ENCODE results near the gene CRYBG2. TPM values are rescaled to one million over a fixed set of nuclear protein-coding genes. Genes with fewer than 3 reads are reported as not detected.

Gene CRYBG2
- total RNA-seq, 2 donors from 2014 or later = not detected

DNA sequence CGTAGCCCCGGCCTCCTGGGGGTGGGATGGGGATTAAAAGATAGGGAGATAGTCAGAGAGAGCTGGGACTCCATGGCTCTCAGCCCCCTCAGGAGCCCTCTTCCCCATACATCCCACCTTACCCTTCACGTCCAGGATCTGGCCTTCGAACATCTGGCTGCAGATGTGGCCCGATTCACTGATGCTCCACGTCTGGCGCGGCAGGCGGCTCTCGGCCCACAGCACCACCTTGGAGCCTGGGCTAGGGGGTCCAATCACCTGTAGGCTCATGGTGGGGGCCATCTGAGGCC lies 31.9 kb downstream of the CRYBG2 start:
- Histone ChIP-seq H3K4me1 (peaks cover 0 to 5% of the 10 kb centered on the region in 2 donors), H3K4me3 (no peak overlapping the region), H3K27me3 (no peaks in the 10 kb centered on the region), H3K27ac (no peak overlapping the region), H3K36me3 (no peaks in the 10 kb centered on the region), H3K9me3 (no peaks in the 10 kb centered on the region)
- TF ChIP-seq, protein P1, sequence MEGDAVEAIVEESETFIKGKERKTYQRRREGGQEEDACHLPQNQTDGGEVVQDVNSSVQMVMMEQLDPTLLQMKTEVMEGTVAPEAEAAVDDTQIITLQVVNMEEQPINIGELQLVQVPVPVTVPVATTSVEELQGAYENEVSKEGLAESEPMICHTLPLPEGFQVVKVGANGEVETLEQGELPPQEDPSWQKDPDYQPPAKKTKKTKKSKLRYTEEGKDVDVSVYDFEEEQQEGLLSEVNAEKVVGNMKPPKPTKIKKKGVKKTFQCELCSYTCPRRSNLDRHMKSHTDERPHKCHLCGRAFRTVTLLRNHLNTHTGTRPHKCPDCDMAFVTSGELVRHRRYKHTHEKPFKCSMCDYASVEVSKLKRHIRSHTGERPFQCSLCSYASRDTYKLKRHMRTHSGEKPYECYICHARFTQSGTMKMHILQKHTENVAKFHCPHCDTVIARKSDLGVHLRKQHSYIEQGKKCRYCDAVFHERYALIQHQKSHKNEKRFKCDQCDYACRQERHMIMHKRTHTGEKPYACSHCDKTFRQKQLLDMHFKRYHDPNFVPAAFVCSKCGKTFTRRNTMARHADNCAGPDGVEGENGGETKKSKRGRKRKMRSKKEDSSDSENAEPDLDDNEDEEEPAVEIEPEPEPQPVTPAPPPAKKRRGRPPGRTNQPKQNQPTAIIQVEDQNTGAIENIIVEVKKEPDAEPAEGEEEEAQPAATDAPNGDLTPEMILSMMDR (IDR thresholded peaks at IDR 0.05) = no peak
- no peak for DNase-seq (ENCODE audit: low spot score)

DNA sequence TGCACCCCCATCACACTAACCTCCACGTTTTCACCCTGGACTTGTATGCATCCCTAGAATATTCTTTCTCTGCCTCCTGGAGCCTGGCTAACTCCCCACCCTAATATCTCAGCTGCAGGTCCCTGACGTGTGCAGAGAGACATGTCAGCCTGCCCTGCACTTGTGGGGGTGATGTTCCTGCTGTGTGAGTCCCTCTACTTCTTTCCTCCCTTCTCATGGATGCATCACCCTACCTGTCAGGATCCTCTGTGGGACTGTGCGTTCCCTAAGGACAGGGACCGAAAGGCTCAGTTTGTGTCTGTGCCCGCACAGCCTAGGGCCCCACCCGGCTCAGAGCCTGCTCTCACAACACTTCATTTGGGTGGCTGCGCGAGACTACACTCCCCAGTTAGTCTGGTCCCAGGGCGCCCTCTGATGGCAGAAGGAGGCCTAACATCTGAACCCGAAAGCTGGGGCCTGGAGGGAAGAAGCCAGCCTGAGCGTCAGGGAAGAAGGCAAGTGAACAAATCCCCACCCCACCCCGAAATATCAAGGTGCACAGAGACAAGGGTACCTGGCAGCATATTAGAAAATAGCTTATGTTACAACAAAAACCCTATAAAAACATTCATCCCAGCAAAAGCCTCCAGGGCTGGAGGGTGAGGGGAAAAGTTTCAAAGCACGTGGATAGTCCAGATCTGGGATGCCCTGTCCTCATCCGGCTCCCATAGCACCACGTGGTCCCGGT lies 32.5 kb downstream of the CRYBG2 start:
- no peaks in the 10 kb centered on the region for H3K27me3 ChIP-seq
- no peak overlapping the region for H3K4me3 ChIP-seq
- DNase-seq (ENCODE audit: low spot score) = peak; percentile 95
- H3K36me3 ChIP-seq = no peaks in the 10 kb centered on the region
- H3K4me1 ChIP-seq = peaks cover 0 to 5% of the 10 kb centered on the region in 2 donors
- no peak overlapping the region for H3K27ac ChIP-seq
- H3K9me3 ChIP-seq = no peaks in the 10 kb centered on the region
- TF ChIP-seq, protein P1 (IDR thresholded peaks at IDR 0.05) = peak; percentile 64 to 91

DNA sequence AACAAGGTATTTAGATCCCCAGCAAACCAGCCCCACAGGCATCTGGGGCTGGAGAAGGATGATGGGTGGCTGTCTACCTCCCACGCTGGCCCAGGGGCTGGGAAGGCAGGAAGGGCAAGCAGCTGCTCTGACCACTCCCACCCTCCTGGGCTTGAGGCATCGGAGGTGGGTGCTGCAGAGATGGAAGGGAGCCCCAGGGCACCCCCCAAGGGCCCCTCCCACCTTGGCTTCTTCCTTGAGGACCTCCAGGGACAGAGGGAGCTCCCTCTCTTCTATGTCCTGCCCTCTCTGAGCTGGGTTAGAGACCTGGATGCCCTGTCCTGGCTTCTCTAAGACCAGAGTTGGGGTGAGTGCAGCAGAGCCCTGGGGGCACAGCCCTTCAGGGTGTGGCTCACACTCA lies 33.0 kb downstream of the CRYBG2 start:
- H3K27me3 ChIP-seq = no peaks in the 10 kb centered on the region
- no peaks in the 10 kb centered on the region for H3K9me3 ChIP-seq
- no peak overlapping the region for H3K4me3 ChIP-seq
- no peak for DNase-seq (ENCODE audit: low spot score)
- H3K27ac ChIP-seq = no peak overlapping the region
- H3K4me1 ChIP-seq = peaks cover 0 to 5% of the 10 kb centered on the region in 2 donors
- TF ChIP-seq, protein P1 (IDR thresholded peaks at IDR 0.05) = no peak
- no peaks in the 10 kb centered on the region for H3K36me3 ChIP-seq

DNA sequence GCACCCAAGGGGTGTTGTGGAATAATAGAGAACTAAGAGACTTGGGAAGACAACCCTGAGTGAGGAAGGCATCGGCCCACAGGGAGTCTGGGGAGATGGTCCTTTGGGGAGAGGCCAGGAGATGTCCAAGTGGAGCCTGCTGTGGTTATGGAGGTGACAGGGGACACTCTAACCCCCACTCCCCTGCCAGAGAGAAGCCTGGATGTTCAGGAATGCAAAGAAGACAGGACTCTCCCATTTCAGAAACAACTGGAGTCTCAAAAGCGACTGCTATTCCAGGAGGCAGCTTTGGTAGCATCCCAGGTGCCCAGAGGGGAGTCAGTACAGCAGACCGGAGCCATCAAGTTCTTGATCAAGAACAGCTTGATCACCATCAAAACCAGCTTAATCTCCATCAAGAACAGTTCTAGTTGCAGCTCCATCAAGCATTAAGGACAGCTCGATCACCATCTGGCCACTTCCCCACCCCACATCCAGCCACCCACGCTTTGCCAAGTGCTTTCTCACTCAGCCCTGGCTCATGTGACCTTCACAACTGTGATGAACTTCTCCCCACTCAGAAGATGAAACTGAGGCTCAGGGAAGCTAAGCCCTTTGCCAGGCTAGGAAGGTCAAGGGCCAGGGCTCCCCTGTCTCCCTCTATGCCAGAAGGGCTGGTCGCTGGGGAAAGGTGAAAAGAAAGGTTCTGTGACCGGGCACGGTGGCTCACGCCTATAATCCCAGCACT lies 35.4 kb downstream of the CRYBG2 start:
- Histone ChIP-seq H3K27ac (peak overlapping the region in 1 of 2 donors; percentile 35), H3K4me1 (peaks cover 0 to 5% of the 10 kb centered on the region in 2 donors), H3K4me3 (no peak overlapping the region), H3K36me3 (no peaks in the 10 kb centered on the region), H3K27me3 (no peaks in the 10 kb centered on the region), H3K9me3 (no peaks in the 10 kb centered on the region)
- DNase-seq (ENCODE audit: low spot score) = peak; percentile 66
- TF ChIP-seq, protein P1 (IDR thresholded peaks at IDR 0.05) = no peak

DNA sequence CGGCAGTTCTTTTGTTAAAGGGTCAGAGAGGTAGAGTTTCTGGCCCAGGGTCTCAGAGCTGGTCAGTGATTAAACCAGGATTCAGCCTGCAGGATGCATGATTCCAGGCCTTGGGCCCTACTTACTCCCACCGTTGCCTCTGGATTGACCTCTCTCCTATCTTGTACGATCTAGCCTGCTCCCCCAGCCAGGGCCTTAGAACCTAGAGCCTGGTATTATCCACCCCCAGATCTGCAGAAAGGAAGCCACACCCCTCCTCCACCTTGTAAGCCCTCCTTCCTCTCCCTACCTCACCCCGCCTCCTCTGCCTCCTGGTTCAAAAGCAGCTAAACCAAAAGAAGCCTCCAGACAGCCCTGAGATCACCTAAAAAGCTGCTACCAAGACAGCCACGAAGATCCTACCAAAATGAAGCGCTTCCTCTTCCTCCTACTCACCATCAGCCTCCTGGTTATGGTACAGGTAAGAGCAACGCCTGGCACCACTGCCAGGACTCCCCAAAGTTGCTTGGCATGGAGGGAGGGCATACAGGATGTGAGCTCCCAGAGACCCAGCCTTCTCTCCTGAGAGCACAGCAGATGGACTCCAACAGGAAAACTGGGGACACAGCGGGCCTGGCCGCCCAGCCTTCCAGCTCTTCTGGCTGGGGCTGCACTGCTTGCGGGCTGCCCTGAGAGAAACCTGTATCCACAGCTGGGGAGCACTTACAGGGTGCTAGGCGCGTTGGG lies 36.2 kb downstream of the CRYBG2 start, which contains the start of gene CD52:
CD52 (plus strand) TSS at position 347 of the 726 bp plus-strand sequence; CDS start at position 407, 60 bp downstream.
- Histone ChIP-seq H3K27me3 (no peaks in the 10 kb centered on the region), H3K4me3 (no peak within 1 kb of the TSS), H3K27ac (peak within 1 kb of the TSS in 1 of 2 donors; percentile 35), H3K36me3 (no peaks in the 10 kb centered on the region), H3K9me3 (no peaks in the 10 kb centered on the region), H3K4me1 (peaks cover 0 to 5% of the 10 kb centered on the region in 2 donors)
- no peak for DNase-seq (ENCODE audit: low spot score)
- TF ChIP-seq, protein P1 (IDR thresholded peaks at IDR 0.05) = no peak

Data from right atrium auricular region (tissue), 2 donors.